HG03460 (cell line): ENCODE results near the gene UNKL.

Source experiments
- ATAC-seq: cut with Tn5 transposase; IDR thresholded peaks from one replicate; pipeline ENCODE4 v1.9.1; 2021; ENCODE audit not compliant: unreplicated experiment

UNKL gene, protein sequence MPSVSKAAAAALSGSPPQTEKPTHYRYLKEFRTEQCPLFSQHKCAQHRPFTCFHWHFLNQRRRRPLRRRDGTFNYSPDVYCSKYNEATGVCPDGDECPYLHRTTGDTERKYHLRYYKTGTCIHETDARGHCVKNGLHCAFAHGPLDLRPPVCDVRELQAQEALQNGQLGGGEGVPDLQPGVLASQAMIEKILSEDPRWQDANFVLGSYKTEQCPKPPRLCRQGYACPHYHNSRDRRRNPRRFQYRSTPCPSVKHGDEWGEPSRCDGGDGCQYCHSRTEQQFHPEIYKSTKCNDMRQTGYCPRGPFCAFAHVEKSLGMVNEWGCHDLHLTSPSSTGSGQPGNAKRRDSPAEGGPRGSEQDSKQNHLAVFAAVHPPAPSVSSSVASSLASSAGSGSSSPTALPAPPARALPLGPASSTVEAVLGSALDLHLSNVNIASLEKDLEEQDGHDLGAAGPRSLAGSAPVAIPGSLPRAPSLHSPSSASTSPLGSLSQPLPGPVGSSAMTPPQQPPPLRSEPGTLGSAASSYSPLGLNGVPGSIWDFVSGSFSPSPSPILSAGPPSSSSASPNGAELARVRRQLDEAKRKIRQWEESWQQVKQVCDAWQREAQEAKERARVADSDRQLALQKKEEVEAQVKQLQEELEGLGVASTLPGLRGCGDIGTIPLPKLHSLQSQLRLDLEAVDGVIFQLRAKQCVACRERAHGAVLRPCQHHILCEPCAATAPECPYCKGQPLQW

DNA sequence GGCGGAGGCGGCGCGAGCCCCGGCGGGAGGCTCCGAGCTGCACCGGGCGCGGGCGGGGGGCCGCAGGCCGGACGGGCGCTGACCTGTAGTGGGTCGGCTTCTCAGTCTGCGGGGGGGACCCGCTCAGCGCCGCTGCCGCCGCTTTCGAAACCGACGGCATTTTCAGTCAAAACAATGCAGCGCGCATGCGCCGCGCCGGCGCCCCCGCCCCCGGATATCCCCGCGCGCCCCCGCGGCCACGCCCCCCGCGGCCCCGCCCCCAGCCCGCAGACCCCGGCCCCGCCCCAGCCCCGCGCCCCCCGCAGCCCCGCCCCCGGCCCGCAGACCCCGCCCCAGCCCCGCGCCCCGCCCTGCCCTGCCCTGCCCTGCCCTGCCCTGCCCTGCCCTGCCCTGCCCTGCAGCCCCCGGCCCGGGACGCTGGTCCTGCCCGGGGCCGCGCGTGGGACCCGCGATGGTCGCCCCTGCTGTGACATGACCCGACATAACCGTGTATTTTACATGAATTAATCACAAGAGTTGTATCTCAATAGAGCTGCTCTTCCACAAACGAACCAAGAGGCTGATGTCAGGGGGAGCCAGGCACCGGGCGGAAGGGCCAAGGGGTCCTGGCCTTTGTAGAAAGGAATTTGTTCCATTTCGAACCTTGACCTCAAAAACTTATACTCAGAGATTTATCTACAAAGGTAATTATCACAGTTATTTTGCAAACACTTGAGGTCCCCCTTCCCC is at the start of gene UNKL:
TSS of gene UNKL (minus strand) at position 173 of the 729 bp plus-strand sequence. CDS start at position 160, 13 bp downstream.
- ATAC-seq = no peak

DNA sequence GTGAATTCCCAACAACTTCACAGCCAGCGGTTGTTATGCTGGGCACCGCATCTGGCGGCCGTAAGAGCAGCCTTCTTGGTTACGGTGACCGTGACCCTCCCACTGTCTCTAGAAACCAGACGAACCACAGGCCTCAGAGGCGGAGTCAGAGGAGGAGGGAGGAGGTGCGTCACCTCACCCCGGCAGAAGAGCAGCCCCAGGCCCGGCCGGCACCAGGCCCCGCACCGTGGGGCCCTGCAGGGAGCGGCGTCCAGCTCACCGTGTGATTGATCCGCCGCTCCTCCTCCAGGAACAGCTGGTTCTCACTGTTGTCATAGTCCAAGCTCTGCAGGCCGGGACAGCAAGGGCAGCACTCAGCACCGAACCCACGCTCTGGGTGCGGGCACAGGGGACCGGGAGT is 46.6 kb upstream of the UNKL start:
- ATAC-seq = no peak

DNA sequence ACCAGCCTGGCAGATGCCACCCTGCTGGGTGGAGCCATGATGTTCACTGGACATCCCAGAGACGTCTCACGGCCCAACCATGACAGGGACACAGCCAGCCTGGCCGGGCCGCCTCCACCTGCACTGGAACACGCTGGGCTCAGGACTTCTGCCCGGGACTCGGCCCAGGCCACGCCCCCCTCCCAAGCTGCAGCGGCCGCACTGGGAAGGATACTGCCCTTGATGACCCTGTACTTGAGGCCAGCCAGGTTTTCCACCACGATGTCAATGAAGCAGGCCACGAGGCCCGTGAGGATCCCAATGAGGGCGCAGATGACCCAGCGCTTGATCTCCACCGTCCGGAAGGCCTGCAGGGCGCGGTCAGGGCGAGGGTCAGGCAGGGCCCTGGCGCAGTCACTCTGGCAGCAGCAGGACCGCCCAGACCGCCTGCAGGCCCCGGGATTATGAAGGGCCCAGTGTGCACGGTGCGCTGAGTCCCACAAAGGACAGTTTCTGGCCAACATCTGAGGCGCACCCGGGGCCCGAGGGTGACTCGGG is 46.2 kb upstream of the UNKL start:
- no peak for ATAC-seq

DNA sequence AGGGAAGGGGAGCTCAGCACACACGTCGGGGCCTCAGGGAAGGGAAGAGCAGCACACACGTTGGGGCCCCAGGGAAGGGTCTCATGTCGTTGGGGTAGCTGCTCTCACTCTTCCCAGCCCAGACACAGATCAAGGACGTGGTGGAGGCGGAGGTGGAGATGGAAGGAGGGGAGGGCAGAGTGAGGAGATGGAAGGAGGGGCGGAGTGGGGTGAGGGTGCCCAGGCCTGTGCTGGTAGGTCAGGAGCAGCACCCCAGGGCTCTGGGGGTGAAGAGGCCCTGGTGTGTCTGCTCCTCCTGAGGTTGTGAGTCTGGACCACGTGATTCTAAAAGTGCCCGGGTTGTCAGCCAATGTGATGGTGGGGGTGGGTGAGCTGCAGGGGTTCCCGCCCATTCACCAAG is 45.5 kb upstream of the UNKL start:
- no peak for ATAC-seq

DNA sequence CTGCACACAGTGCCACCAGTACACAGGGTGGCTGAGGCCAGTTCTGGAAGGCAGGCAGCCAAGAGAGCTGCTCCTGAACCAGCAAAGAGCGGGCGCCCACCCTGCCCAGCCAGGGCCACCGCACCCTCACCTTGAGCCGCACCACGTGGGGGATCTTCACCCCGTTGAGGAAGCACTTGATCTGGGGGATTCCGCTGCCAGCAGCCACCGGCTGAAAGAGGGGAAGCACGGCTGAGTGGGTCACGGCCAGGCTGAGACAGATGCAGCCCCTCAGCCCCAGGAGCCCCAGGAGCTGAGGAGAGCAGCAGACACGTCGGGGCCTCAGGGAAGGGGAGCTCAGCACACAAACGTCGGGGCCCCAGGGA is 44.5 kb upstream of the UNKL start:
- ATAC-seq = no peak

DNA sequence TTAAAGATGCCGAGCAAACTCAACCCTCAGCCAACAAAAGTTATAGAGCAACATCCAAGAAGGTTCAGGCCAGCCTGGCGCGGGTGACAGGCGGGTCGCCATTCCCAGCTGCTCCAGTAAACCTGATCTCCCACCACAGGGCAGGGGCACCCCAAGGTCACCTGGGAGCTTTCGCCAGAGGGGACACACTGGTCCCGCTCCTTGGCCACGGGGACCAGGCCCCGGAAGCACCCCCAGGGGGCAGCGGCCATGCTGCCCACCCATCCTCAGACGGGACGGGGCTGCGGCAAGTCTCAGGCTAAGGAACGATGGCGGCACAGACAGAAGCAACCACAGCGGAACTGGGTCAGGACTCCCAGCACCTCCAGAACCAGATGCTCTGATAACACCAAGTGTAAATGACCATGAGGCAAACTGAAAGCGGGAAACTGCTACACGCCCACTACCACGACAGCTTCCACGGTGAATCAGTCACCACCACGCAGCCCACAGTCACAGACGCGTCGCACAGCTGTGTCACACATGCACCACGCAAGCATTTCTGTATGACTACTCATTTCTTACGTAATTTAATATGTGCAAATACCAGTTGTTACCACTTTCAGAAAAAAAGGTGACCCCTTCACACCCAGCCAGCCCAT is 44.0 kb upstream of the UNKL start:
- no peak for ATAC-seq

DNA sequence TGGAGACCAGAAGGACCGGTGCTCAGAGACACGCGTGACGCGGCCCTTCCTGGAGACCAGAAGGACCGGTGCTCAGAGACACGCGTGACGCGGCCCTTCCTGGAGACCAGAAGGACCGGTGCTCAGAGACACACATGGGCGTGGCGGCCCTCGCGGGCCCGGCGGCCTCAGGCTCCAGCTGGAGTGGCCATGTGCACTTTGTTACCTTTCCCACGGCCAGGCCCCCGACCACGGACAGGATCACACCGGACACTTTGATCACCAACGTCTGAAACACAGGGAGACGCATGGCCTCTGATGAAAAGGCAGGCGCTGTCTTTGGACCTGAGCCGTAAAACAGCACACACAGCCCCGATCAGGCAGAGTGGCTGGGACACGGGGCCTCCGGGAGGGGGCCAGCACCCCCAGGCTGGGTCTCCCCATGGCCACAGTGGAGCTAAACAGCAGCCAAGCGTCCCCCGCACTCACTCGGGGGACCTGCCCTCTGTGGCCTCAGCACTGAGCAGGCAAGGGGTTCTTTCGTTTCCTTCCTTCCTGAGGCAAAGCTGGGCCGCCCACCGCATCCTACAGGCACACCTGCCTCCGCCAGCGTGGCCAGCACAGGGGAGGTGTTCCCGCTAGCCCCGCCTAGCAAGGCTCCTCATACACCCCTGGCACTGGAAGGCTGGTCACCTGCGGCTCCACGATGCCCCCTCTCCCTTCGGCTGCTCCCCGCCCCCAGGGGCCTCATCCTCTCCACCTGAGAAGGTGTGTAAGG is 43.2 kb upstream of the UNKL start:
- no peak for ATAC-seq

DNA sequence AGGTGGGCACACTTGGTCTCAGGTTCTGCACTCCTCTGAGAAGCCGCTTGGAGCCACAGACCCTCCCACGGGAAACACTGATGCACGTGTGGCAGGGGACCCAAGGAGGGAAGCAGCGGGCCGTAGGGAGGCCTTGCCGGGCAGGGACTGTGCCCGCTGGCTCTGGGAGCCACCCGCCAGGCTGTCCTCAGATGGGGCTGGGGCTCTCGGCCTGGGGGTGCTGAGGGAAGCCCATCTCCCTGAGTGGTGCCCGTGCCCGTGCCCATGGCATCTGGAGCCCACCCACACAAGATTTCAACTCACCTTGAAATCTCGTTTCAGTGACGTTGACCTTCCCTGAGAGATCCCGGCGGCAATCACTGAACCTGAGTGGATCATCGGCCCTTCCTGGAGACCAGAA is 42.4 kb upstream of the UNKL start:
- ATAC-seq = no peak

DNA sequence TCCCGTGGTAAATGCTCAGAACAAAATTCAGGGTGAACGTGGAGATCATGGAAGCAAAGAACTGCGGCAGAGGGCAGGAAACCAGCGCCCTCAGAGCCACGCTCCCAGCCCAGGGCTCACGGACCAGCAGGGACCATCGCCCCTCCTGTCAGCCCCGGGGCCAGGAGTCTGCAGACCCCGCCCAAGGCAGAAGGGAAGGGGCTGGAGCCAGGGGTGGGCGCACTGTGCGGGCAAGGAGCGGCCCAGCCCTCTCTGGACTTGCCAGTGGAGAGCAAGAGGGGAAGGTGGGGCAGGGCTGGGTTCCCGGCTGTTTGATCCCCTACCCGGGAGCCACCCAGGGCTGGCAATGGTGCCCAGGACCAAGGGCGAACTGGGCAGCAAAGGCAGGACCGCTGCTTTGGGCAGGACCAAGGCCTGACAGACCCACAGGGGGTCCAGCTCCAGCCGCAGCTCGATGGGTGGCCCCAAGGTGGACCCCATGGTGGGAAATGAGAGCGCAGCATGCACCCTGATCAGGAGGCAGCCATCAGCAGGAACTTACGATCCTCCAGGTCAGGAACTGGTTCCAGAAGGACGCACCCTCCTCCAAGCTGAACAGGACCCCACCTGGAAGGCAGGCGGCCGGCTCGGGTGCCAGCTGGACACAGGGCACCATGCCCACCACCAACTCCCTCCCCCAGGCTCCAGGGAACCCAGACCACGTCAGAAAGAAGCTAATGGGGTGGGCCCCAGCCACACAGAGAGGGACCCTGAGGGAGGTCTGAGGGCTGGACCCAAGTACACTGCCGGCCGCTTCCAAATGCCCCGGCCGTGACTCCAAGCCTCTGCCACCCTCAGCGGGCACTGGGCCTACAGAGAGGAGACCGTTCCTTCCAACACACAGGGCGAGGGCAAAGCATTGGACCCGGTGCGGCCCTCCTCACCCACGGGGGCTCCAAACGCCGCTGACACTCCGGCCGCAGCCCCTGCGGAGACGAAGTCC is 41.0 kb upstream of the UNKL start:
- ATAC-seq = no peak

DNA sequence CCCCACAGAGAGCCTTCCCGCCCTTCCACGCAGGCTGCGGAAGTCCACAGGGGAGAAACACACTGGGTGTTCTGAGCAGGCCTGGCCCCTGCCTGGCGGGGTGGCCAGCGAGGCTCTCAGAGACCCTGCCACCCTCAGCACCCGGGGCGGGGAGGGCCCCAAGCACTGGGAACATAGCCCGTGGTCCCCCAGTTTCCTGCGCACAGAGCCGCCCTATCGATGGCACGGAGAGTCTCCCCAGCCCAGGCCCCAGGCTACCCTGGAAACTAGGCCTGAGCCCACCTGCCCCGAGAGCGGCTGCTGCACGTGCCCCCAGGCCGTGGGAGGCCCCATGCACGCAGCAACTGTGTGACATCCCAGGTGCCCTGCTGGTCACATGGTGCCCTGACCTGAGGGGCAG is 40.1 kb upstream of the UNKL start:
- no peak for ATAC-seq

DNA sequence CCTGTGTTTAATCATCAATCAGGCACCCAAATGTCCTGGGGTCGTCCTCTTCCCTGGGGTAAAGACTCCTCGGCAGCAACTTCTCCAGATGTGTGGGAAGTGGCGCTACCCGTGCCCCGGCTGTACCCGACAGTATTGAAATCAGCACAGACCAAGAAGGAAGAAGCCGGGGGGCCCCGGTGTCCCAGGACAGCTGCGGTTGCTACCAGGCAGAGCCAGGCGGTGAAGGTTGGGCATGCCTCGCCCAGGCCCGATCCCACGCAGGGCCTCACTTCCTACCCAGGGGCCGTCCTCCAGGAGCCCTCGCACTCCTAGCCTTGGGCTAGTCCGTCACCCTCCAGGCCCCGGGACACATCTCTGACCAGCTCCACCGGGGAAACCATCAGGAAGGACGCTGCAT is 38.8 kb upstream of the UNKL start:
- no peak for ATAC-seq

DNA sequence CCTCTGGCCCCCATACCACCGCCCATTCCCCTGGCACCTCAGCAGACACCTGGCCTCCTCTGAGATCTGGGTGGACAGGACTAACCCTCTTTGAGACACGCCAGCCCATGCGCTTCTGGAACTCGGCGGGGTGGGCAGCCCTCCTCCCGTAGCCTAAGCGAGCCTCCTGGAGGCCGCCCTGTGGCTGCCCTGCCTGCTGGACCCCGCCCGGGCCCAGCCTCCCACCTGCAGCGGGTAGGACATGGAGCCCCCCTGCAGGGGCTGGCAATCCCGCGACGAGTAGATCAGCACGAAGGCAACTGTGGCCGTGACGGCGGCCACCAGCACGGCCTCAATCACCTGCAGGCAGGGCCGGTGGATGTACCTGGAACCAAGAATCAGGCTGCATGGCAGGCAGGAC is 38.0 kb upstream of the UNKL start:
- ATAC-seq = no peak

DNA sequence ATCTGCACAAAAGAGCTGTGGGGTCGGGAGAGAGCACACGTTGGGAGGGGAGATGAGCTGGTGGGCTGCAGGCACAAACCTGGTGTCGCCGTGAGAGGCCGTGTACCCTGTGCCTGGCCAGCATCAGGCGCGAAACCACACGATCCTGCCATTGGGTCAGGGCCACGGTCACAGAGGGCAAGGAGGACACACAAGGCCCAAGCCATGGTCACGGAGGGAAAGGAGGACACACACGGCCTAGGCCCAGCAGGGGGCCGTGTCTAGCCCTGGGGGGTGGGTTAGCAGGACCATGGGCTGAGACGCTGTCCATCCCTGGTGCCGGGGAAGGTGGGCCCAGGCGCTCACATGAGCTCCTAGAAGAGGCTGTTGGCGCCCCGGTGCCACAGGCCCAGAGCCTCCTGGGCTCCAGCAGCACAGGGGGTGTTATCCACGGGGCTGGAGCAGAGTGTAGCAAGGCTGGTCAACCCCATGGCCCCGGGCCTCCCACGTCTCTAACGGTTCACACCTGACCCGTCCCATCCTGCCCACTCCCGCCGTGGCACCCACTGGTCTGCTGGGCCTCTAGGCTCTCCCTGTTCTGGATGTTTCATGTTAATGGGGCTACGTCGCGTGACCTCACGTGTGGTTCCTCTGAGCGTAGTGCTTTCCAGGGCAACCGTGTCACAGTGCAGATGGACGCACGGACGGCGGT is 37.3 kb upstream of the UNKL start:
- ATAC-seq = no peak

DNA sequence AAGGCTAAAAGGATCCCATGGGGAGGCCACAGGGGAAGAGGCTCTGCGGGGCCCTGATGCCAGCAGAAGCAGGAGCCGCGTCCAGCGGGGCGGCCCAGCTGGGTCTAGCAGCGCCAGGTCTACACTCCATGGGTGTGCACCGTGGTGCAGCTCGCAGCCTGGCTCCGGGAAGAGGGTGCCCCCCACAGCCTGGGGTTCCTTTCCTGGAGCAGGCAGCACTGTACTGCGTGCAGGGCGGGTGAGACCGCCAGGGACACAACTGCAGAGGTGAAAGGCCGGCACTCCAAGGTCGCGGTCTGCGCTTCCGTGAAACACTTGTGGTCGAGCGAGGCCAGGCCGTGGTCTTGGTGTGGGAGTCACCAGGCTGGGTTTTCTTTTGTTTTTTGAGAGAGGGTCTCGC is 36.3 kb upstream of the UNKL start:
- ATAC-seq = no peak

DNA sequence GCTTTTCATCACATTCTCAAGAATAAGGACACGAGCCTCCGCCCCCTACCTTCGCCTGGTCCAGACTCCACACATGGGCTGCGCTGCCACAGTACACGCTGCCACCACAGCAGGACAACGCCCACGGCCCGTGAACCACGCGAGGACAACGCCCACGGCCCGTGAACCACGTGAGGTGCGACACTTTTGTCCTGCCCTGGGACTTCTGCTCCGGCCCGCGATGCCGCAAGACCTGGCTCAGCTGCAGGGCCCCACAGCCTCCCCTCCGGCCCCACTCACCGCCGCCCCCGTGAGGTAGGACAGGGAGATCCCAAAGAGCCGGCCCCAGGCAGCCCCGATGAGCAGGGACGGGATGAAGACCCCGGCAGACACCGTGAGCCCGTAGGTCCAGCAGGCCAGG is 35.7 kb upstream of the UNKL start:
- no peak for ATAC-seq

DNA sequence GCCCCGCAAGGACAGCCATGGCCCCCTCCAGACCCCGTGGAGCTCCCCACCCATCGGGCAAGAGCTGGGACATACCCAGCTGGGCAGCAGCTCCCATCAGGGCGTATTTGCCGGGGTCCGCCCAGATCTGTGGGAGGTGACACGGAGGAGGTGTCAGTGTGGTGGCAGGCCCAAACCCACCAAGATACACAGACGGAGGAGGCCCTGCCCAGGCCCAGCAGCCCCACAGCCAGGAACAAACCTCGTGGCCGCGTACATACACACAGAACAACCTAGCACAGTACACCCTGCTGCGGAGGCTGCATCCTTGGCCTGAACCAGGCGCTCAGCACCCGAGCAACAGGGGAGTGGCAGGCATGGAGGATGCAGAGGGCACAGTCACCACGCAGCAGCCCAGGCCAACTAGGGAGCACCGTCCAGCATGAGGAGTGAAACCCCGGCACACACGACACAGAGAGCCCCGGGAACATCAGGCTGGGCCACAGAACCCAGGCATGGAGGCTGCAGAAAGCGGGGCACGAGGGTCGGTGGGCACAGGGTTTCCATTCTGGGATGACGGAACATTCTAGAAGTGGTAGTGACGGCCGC is 34.8 kb upstream of the UNKL start:
- no peak for ATAC-seq

DNA sequence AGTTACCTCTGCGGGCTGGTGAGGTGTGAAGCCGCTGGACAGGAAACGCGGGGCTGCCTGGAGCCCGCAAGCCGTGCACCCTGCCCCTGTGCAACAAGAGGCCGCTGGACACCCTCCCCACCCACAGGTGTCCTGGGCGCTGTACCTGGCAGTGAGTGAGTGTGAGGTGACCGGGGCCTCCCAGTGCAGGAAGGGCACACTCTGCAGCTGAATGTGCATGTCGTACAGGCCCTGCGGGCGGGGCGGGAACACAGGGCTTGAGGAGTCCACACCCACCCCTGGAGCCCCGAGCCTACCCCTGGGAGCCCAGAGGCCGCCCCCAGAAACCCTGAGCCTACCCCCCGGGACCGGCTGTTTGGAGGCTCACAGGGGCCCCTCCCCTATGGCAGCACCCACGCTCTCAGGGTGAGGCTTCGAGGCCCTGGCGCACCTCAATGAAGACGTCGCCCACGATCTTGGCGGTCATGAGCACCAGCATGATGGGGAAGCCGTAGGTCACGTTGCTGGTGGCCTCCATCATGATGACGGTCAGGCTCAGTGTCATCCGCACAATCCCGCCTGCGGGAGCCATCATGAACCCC is 34.1 kb upstream of the UNKL start:
- ATAC-seq = no peak

DNA sequence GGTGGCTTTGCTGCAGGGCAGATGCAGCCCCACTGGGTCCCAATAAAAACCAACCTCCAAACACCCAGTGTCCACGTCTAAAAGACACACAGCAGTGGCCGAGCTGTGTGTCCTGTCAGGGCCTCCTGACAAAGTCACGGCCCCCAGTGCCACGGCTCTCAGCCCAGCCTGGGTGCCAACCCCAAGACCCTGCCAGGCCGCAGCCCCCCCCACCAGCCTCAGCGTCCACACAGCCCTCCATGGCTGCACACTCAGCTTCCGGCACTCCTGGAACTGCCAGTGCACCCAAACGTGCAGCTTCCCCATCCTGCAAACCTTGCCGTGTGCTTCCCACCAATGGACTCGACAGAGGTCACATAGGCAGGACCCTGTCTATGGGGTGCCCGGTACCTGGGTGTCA is 33.5 kb upstream of the UNKL start:
- no peak for ATAC-seq
